ENCODE measurements around the gene RBM38. TPM values are rescaled to one million over a fixed set of nuclear protein-coding genes. Genes with fewer than 3 reads are reported as not detected.

Gene RBM38
- total and polyA plus RNA-seq, 2 of the 4 experiments (the other 2 are of a cell fraction), result 5.2 to 11.9 TPM

DNA sequence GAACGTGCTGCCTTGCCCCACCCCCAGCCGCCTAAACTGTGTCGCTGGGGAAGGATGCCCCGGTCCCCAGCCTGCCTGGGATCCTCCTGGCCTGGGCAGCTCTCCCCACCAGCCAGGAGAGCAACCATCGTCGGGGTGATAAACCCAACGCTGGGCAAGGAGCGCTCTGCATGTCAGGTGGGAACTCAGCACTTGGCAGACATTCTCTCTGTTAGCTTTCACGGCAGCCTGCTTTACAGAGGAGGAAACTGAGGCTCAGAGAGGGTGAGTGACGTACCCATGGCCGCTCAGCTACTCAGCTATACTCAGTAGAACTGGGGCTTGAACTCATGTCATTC, 37.9 kb downstream of the RBM38 start:
- no peak overlapping the region for H3K4me3 ChIP-seq (ENCODE audit: insufficient read depth, low read depth, low read length)
- H3K56ac ChIP-seq (ENCODE audit: extremely low read depth, insufficient read depth, low read length), result no peak overlapping the region
- no peak overlapping the region for H2BK15ac ChIP-seq (ENCODE audit: low read depth, low read length)
- H4K20me1 ChIP-seq (ENCODE audit: insufficient read depth, low read length), result no peaks in the 10 kb centered on the region
- CTCF ChIA-PET, result interaction anchor here (1.5 kb wide), 1 partner anchor 19 kb away, joined by 3 read pairs; no protein-coding TSS in a partner anchor
- POLR2A ChIA-PET (ENCODE audit: unreplicated experiment), result no interaction called here
- H4K5ac ChIP-seq (ENCODE audit: low read depth, low read length), result no peak overlapping the region
- H4K91ac ChIP-seq (ENCODE audit: insufficient read depth, low read depth, low read length), result no peak overlapping the region
- H3K27me3 ChIP-seq (ENCODE audit: control insufficient read depth, insufficient read depth, low read length), result peaks cover 5% of the 10 kb centered on the region; the same call in 1 of the 2 replicates
- TF ChIP-seq CHD1 (IDR thresholded peaks at IDR 0.05; ENCODE audit: low read depth, low read length) (no peak), RCOR1 (IDR thresholded peaks at IDR 0.05; ENCODE audit: insufficient replicate concordance, low read length) (no peak), MAFK (IDR thresholded peaks at IDR 0.05; ENCODE audit: low read depth, low read length) (no peak), BHLHE40 (IDR thresholded peaks at IDR 0.05; ENCODE audit: low read depth, low read length) (no peak)
- TF ChIP-seq, protein P1, sequence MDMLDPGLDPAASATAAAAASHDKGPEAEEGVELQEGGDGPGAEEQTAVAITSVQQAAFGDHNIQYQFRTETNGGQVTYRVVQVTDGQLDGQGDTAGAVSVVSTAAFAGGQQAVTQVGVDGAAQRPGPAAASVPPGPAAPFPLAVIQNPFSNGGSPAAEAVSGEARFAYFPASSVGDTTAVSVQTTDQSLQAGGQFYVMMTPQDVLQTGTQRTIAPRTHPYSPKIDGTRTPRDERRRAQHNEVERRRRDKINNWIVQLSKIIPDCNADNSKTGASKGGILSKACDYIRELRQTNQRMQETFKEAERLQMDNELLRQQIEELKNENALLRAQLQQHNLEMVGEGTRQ (IDR thresholded peaks at IDR 0.05; ENCODE audit: low read depth, low read length), result no peak
- H3K27ac ChIP-seq (ENCODE audit: insufficient read depth, low read length), result no peak overlapping the region
- DNase-seq, result no peak
- no peaks in the 10 kb centered on the region for H3K79me1 ChIP-seq (ENCODE audit: low read depth in 1 of 2, low read length in 2 of 2)
- H3K9me1 ChIP-seq (ENCODE audit: insufficient read depth, low read length), result no peaks in the 10 kb centered on the region
- H3K4me2 ChIP-seq (ENCODE audit: low read depth, low read length), result no peak overlapping the region
- no peak overlapping the region for H2AK5ac ChIP-seq (ENCODE audit: low read depth, low read length)
- H3K23ac ChIP-seq (ENCODE audit: low read depth, low read length), result no peak overlapping the region
- dilution Hi-C loops (cut with HindIII; ENCODE audit: low sequenced_read_pairs, unreplicated experiment), result no loop called here
- no peak overlapping the region for H2BK20ac ChIP-seq (ENCODE audit: low read depth, low read length)
- no peak overlapping the region for H3K14ac ChIP-seq (replicated peaks; ENCODE audit: low read depth, low read length)
- no peaks in the 10 kb centered on the region for H3K36me3 ChIP-seq (ENCODE audit: control insufficient read depth, insufficient read depth, low read length)
- H2AK9ac ChIP-seq (replicated peaks; ENCODE audit: low read depth, low read length, poor library complexity), result no peak overlapping the region
- intact Hi-C loops (cut with micrococcal nuclease), result no loop called here
- no peak overlapping the region for H4K8ac ChIP-seq (ENCODE audit: low read depth in 2 of 2, low read length in 2 of 2)
- H3K4me1 ChIP-seq (ENCODE audit: control insufficient read depth, insufficient read depth, low read length), result no peaks in the 10 kb centered on the region
- WGBS, 2 experiments (ENCODE audit: extremely low coverage in 2 of 2, insufficient read length in 1 of 2), result 60% methylated on average over 2 of the region's 11 CpGs; no CpG with 5 or more reads in 1 of the 2 experiments
- no peak overlapping the region for H3K18ac ChIP-seq (ENCODE audit: low read depth, low read length)
- H3K4ac ChIP-seq (ENCODE audit: low read depth, low read length), result no peak overlapping the region
- no peak overlapping the region for H3K9ac ChIP-seq (ENCODE audit: low read depth, low read length)
- no peaks in the 10 kb centered on the region for H3K9me3 ChIP-seq (ENCODE audit: control insufficient read depth, insufficient read depth, low read length)
- H2BK5ac ChIP-seq (ENCODE audit: low read depth, low read length, poor library complexity, severe bottlenecking), result no peak overlapping the region
- H2BK120ac ChIP-seq (ENCODE audit: low read depth, low read length), result no peak overlapping the region
- in situ Hi-C loops (cut with MboI; ENCODE audit: low sequenced_read_pairs), result no loop called here
- ATAC-seq (ENCODE audit: low read depth), result no peak
- no TSS peak for BruUV-seq (replicated peaks)
- peak overlapping the region; percentile 3 for H2AFZ ChIP-seq (replicated peaks; ENCODE audit: low read length, poor library complexity)

Data from IMR-90 (cell line).